GM12878 (cell line): ENCODE data around the gene THRA. TPM values are rescaled to one million over a fixed set of nuclear protein-coding genes. Genes with fewer than 3 reads are reported as not detected.

Experiments
- ATAC-seq: fragments of 200-7000 bp; cut with Tn5 transposase; 3 replicates; pipeline ENCODE4 v1.9.1; 2020; ENCODE audit warnings: mild to moderate bottlenecking, moderate library complexity
- BruUV-seq: library from RNA; stranded (reverse); fragments of 400-500 nt; replicated peaks from 2 replicates; lab custom pipeline; 2021; lab: Mats Ljungman, UMichigan
- CTCF ChIA-PET: fragments of 300-600 bp; sonication (Branson Sonifier 250); formaldehyde crosslinking; extraction: SDS; loops from one replicate; lab custom pipeline; 2021; ENCODE audit warnings: inconsistent platforms; lab: Yijun Ruan, JAX
- POLR2A ChIA-PET: fragments of 350-600 bp; formaldehyde crosslinking; extraction: SDS; loops from one replicate; lab custom pipeline; 2021; ENCODE audit warnings: inconsistent platforms; lab: Charles Lee
- RAD21 ChIA-PET: fragments of 300-600 bp; sonication (Branson Sonifier 250); formaldehyde crosslinking; loops from one replicate; lab custom pipeline; 2023; ENCODE audit warnings: antibody characterized with exemption; ENCODE audit not compliant: unreplicated experiment; lab: Charles Lee
- SMC1A ChIA-PET: fragments of 300-600 bp; sonication (Branson Sonifier 250); formaldehyde crosslinking; loops from one replicate; lab custom pipeline; 2023; ENCODE audit not compliant: unreplicated experiment, uncharacterized antibody; lab: Charles Lee
- DNase-seq: peaks from one replicate; pipeline ENCODE4 v3.0.0-alpha.2; 2011; ENCODE audit warnings: low read depth, low spot score
- FAIRE-seq: peaks from 3 replicates; lab custom pipeline; 2011; peaks lifted over from hg19 to GRCh38; lab: Jason Lieb, UNC
- H2AFZ ChIP-seq: 2 replicates; pipeline ENCODE4 v1.6.0; 2011; ENCODE audit warnings: low read depth, low read length, control low read depth; ENCODE audit not compliant: control insufficient read depth
- H3K27ac ChIP-seq: 2 replicates; pipeline ENCODE4 v1.5.1; 2011; ENCODE audit warnings: control low read depth; ENCODE audit not compliant: control insufficient read depth, insufficient read depth
- H3K27me3 ChIP-seq, 2 experiments: replicated peaks in 1 of 2; 2 replicates each; pipeline versions ENCODE4 v1.6.0 to v1.6.1; 2011; ENCODE audit warnings: low read length in 1 of 2; ENCODE audit not compliant: control insufficient read depth in 2 of 2, insufficient read depth in 2 of 2
- H3K36me3 ChIP-seq, 2 experiments: 2 replicates each; pipeline ENCODE4 v1.5.1; 2011; ENCODE audit warnings: low read length in 1 of 2; ENCODE audit not compliant: control insufficient read depth in 2 of 2, insufficient read depth in 2 of 2
- H3K4me1 ChIP-seq: 2 replicates; pipeline ENCODE4 v1.6.1; 2011; ENCODE audit warnings: mild to moderate bottlenecking, low read length, moderate library complexity, mixed read lengths; ENCODE audit not compliant: control insufficient read depth, insufficient read depth
- H3K4me2 ChIP-seq: 2 replicates; pipeline ENCODE4 v1.6.0; 2011; ENCODE audit warnings: control low read depth; ENCODE audit not compliant: control insufficient read depth, insufficient read depth
- H3K4me3 ChIP-seq: fragments of 200-600 bp; sonication (generic); 2 replicates; pipeline ENCODE4 v1.5.1; 2016
- H3K79me2 ChIP-seq: 2 replicates; pipeline ENCODE4 v1.6.0; 2011; ENCODE audit warnings: low read length; ENCODE audit not compliant: control insufficient read depth, insufficient read depth
- H3K9ac ChIP-seq: 2 replicates; pipeline ENCODE4 v1.8.0; 2011; ENCODE audit warnings: low read length, control low read depth, mixed read lengths; ENCODE audit not compliant: control insufficient read depth, insufficient read depth
- H3K9me3 ChIP-seq: replicated peaks from 3 replicates; pipeline ENCODE4 v1.5.1; 2011; ENCODE audit warnings: mild to moderate bottlenecking, low read length; ENCODE audit not compliant: control insufficient read depth, insufficient read depth
- H4K20me1 ChIP-seq: 2 replicates; pipeline ENCODE4 v1.6.0; 2011; ENCODE audit not compliant: control insufficient read depth, insufficient read depth
- POLR2AphosphoS2 ChIP-seq: IDR thresholded peaks from 2 replicates; pipeline ENCODE4 v1.6.1; 2011; ENCODE audit warnings: low read depth, mild to moderate bottlenecking, low read length, improper control_type of control experiment, moderate library complexity
- RUNX3 ChIP-seq: IDR thresholded peaks from 2 replicates; pipeline ENCODE4 v1.6.1; 2012; ENCODE audit warnings: low read length, inconsistent platforms
- TARDBP ChIP-seq: IDR thresholded peaks from 2 replicates; pipeline ENCODE4 v1.6.1; 2016; ENCODE audit warnings: borderline replicate concordance
- WGBS: methylation state at CpG from one replicate; pipeline ENCODE4 v1.1.6; 2016; ENCODE audit warnings: low lambda C conversion rate; ENCODE audit not compliant: insufficient replicate concordance, insufficient coverage; ENCODE audit errors: missing lambda C conversion rate; 5-methylcytosine and 5-hydroxymethylcytosine counted together
- in situ Hi-C: fragments of 300-500 bp; cut with MboI; formaldehyde crosslinking; loops from 9 replicates; pipeline ENCODE4 v1.14.3; 2018; ENCODE audit warnings: mixed read lengths
- intact Hi-C: fragments of 100-400 bp; cut with micrococcal nuclease; formaldehyde crosslinking; loops from one replicate; pipeline ENCODE4 v1.14.2; 2022; ENCODE audit not compliant: unreplicated experiment
- polyA plus RNA-seq, 11 experiments: library from polyadenylated mRNA; depleted of rRNA in 4 of 11; unstranded in 6 of 11; stranded (reverse) in 5 of 11; fragments of >200 nt; fragmentation: Nextera tagmentation in 4 of 11; fragmentation: Illumina TruSeq in 1 of 11; extraction: Ambion mirVana in 4 of 11; extraction: Trizol in 1 of 11; gene quantifications; 1 replicate in 1 of 11; 2 replicates in 10 of 11; pipeline versions ENCODE4 v1.2.1 to v1.2.3, GENCODE V29; 2011 to 2016; ENCODE audit warnings: inconsistent platforms in 2 of 11, missing spikeins in 2 of 11, low read depth in 1 of 11
- total RNA-seq, 4 experiments: library from RNA; depleted of rRNA in 3 of 4; stranded (reverse); fragments of >200 nt in 3 of 4; fragmentation: Illumina TruSeq in 1 of 4; extraction: Trizol in 1 of 4; gene quantifications; 2 replicates each; pipeline versions ENCODE4 v1.2.1 to v1.2.3, GENCODE V29; 2013 to 2021
- TF ChIP-seq, protein P1 (sequence below): fragments of 450-650 bp; formaldehyde crosslinking; IDR thresholded peaks from 2 replicates; pipeline ENCODE4 v1.4.0; 2020; ENCODE audit warnings: mild to moderate bottlenecking, moderate library complexity
- TF ChIP-seq, protein P2 (sequence below): IDR thresholded peaks from 2 replicates; pipeline ENCODE4 v1.6.1; 2012; ENCODE audit warnings: low read length, inconsistent platforms
- TF ChIP-seq, protein P3 (sequence below): fragments of 450-650 bp; IDR thresholded peaks from 2 replicates; pipeline ENCODE4 v1.6.1; 2016; ENCODE audit warnings: mild to moderate bottlenecking, moderate library complexity, borderline replicate concordance
- TF ChIP-seq, protein P4 (sequence below): fragments of 450-650 bp; conservative IDR thresholded peaks from 2 replicates; pipeline ENCODE4 v1.6.1; 2017; ENCODE audit warnings: mild to moderate bottlenecking, moderate library complexity

Gene THRA
- total and polyA plus RNA-seq, 10 of the 15 experiments (the other 5 are each of a cell fraction or from before 2014, with no cell fraction given) = 0.03 to 2.0 (median 0.64) TPM

DNA sequence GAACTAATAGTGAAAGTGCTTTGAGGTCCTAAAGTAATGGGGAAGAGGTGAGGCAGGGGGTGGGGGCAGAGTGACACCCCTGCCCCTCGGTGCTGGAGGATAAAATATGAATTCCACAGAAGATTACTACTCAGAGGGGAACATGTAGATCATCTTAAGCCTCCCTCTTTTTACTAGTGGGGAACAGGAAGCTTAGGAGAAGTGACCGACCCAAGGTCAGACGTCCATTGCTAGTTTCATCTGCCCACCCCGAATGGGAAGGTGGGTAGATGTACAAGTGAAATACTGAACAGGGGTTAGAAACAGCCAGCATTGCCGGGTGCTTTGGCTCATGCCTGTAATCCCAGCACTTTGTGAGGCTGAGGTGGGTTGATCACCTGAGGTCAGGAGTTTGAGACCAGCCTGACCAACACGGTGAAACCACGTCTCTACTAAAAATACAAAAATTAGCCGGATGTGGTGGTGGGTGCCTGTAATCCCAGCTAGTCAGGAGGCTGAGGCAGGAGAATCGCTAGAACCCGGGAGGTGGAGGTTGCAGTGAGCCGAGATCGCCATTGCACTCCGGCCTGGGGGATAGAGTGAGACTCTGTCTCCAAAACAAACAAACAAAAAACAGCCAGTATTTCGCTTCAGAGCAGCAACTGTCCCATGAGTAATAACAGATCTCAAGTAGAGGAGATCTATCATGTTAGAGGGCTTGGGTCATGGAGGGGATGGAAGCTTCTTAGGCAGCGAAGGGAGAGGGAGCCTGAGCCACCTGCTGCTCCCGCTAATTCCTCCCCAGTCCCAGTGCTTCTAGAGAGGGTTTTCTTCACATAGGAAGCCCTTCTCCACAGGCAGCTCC lies 38.8 kb downstream of the THRA start (continued):
- TF ChIP-seq, protein P1, sequence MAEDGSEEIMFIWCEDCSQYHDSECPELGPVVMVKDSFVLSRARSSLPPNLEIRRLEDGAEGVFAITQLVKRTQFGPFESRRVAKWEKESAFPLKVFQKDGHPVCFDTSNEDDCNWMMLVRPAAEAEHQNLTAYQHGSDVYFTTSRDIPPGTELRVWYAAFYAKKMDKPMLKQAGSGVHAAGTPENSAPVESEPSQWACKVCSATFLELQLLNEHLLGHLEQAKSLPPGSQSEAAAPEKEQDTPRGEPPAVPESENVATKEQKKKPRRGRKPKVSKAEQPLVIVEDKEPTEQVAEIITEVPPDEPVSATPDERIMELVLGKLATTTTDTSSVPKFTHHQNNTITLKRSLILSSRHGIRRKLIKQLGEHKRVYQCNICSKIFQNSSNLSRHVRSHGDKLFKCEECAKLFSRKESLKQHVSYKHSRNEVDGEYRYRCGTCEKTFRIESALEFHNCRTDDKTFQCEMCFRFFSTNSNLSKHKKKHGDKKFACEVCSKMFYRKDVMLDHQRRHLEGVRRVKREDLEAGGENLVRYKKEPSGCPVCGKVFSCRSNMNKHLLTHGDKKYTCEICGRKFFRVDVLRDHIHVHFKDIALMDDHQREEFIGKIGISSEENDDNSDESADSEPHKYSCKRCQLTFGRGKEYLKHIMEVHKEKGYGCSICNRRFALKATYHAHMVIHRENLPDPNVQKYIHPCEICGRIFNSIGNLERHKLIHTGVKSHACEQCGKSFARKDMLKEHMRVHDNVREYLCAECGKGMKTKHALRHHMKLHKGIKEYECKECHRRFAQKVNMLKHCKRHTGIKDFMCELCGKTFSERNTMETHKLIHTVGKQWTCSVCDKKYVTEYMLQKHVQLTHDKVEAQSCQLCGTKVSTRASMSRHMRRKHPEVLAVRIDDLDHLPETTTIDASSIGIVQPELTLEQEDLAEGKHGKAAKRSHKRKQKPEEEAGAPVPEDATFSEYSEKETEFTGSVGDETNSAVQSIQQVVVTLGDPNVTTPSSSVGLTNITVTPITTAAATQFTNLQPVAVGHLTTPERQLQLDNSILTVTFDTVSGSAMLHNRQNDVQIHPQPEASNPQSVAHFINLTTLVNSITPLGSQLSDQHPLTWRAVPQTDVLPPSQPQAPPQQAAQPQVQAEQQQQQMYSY (CRISPR knock-in tag) = no peak
- TF ChIP-seq, protein P2, sequence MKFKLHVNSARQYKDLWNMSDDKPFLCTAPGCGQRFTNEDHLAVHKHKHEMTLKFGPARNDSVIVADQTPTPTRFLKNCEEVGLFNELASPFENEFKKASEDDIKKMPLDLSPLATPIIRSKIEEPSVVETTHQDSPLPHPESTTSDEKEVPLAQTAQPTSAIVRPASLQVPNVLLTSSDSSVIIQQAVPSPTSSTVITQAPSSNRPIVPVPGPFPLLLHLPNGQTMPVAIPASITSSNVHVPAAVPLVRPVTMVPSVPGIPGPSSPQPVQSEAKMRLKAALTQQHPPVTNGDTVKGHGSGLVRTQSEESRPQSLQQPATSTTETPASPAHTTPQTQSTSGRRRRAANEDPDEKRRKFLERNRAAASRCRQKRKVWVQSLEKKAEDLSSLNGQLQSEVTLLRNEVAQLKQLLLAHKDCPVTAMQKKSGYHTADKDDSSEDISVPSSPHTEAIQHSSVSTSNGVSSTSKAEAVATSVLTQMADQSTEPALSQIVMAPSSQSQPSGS = no peak
- TF ChIP-seq, all 136 proteins: peak for 4

DNA sequence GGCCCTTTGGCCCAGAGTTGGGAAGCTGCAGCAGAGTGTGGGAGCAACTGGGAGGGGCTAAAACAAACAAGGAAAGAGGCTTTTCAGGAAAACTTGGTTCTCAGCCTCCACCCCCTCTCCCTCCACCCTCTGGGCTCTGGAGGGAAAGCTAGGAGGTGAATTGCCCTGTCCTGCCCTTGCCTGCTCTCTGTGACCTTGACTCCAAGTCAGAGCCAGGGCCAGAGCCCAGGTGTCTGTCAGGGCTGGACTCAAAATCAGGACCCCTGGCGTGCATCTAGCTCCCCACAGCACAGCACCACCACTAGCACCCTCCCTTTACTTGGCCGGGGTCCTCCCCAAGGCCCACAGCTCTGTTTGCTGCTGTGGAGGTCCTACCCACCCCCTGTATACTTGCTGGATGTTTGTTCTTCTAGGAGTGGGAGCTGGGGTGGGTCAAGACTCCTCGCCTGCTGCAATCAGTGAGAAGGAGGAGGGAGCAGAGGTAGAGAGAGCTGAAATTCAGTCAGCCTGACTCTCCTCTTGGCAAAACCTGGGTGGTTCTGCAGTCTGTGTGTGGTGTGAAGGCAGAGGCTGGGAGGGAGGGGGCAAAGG lies 40.4 kb downstream of the THRA start:
- no peak overlapping the region; the same call in 1 of the 2 replicates for H3K27ac ChIP-seq
- no peaks in the 10 kb centered on the region for H3K27me3 ChIP-seq
- RAD21 ChIA-PET = interaction anchor here (0.7 to 2.1 kb wide), 4 partner anchors 8 to 116 kb away, joined by 3 to 14 read pairs (median 5); partner anchors contain the start of gene WIPF2
- POLR2A ChIA-PET = interaction anchor here (0.7 kb wide), 1 partner anchor 10 kb away, joined by 3 read pairs; no protein-coding TSS in a partner anchor
- in situ Hi-C loops = no loop called here
- H3K36me3 ChIP-seq = no peaks in the 10 kb centered on the region
- H3K4me1 ChIP-seq = peaks cover 75% of the 10 kb centered on the region
- intact Hi-C loops = no loop called here
- no peaks in the 10 kb centered on the region for H3K9me3 ChIP-seq
- no peaks in the 10 kb centered on the region for H4K20me1 ChIP-seq
- H3K4me2 ChIP-seq = peak overlapping the region; percentile 53; the same call in 1 of the 2 replicates
- CTCF ChIA-PET = interaction anchor here (1.0 to 10.6 kb wide), 9 partner anchors 9 to 90 kb away, joined by 3 to 176 read pairs (median 4); partner anchors contain the start of genes MED24 and THRA
- H3K79me2 ChIP-seq = peaks cover 5% of the 10 kb centered on the region; the same call in 1 of the 2 replicates
- no peak overlapping the region for H3K4me3 ChIP-seq
- WGBS = 43% methylated on average over 3 of the region's 3 CpGs
- FAIRE-seq (no peak), DNase-seq (no peak), ATAC-seq (no peak)
- H3K9ac ChIP-seq = no peak overlapping the region
- no TSS peak for BruUV-seq
- H2AFZ ChIP-seq = peak overlapping the region; percentile 70
- SMC1A ChIA-PET = interaction anchor here (0.7 to 10.4 kb wide), 4 partner anchors 9 to 102 kb away, joined by 3 to 132 read pairs (median 3); no protein-coding TSS in a partner anchor
- TF ChIP-seq, protein P3, sequence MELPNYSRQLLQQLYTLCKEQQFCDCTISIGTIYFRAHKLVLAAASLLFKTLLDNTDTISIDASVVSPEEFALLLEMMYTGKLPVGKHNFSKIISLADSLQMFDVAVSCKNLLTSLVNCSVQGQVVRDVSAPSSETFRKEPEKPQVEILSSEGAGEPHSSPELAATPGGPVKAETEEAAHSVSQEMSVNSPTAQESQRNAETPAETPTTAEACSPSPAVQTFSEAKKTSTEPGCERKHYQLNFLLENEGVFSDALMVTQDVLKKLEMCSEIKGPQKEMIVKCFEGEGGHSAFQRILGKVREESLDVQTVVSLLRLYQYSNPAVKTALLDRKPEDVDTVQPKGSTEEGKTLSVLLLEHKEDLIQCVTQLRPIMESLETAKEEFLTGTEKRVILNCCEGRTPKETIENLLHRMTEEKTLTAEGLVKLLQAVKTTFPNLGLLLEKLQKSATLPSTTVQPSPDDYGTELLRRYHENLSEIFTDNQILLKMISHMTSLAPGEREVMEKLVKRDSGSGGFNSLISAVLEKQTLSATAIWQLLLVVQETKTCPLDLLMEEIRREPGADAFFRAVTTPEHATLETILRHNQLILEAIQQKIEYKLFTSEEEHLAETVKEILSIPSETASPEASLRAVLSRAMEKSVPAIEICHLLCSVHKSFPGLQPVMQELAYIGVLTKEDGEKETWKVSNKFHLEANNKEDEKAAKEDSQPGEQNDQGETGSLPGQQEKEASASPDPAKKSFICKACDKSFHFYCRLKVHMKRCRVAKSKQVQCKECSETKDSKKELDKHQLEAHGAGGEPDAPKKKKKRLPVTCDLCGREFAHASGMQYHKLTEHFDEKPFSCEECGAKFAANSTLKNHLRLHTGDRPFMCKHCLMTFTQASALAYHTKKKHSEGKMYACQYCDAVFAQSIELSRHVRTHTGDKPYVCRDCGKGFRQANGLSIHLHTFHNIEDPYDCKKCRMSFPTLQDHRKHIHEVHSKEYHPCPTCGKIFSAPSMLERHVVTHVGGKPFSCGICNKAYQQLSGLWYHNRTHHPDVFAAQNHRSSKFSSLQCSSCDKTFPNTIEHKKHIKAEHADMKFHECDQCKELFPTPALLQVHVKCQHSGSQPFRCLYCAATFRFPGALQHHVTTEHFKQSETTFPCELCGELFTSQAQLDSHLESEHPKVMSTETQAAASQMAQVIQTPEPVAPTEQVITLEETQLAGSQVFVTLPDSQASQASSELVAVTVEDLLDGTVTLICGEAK = no peak
- TF ChIP-seq POLR2AphosphoS2 (no peak), RUNX3 (no peak), TARDBP (no peak)
- TF ChIP-seq, protein P4, sequence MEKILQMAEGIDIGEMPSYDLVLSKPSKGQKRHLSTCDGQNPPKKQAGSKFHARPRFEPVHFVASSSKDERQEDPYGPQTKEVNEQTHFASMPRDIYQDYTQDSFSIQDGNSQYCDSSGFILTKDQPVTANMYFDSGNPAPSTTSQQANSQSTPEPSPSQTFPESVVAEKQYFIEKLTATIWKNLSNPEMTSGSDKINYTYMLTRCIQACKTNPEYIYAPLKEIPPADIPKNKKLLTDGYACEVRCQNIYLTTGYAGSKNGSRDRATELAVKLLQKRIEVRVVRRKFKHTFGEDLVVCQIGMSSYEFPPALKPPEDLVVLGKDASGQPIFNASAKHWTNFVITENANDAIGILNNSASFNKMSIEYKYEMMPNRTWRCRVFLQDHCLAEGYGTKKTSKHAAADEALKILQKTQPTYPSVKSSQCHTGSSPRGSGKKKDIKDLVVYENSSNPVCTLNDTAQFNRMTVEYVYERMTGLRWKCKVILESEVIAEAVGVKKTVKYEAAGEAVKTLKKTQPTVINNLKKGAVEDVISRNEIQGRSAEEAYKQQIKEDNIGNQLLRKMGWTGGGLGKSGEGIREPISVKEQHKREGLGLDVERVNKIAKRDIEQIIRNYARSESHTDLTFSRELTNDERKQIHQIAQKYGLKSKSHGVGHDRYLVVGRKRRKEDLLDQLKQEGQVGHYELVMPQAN = no peak
